K562 (cell line): ENCODE results near the gene NR1D1. TPM values are rescaled to one million over a fixed set of nuclear protein-coding genes. Genes with fewer than 3 reads are reported as not detected.
A peak's percentile ranks its signal among the peaks of the same experiment; 100 is the strongest.

Source experiments
- ATAC-seq: fragments of 200-7000 bp; cut with Tn5 transposase; 3 replicates; pipeline ENCODE4 v1.9.1; 2020; ENCODE audit warnings: moderate library complexity
- BruUV-seq: library from RNA; stranded (reverse); fragments of 400-500 nt; replicated peaks from 2 replicates; lab custom pipeline; 2021; lab: Mats Ljungman, UMichigan
- CTCF ChIA-PET: fragments of 300-600 bp; formaldehyde crosslinking; extraction: SDS; loops from one replicate; lab custom pipeline; 2021; ENCODE audit warnings: low intra/inter-chr PET ratio; lab: Yijun Ruan, JAX
- POLR2A ChIA-PET: fragments of 300-600, 350-650 bp; sonication (Branson Sonifier 250); formaldehyde crosslinking; extraction: SDS; loops from one replicate; lab custom pipeline; 2021; ENCODE audit warnings: antibody characterized with exemption, inconsistent platforms; lab: Yijun Ruan, JAX
- DNase-seq, 4 experiments: peaks; one replicate each; pipeline versions ENCODE4 v3.0.0 to v3.0.0-alpha.2; 2011 to 2018; ENCODE audit warnings: low spot score in 3 of 4, mixed read lengths in 3 of 4; ENCODE audit errors: extremely low read depth in 1 of 4
- FAIRE-seq: peaks from 2 replicates; lab custom pipeline; 2011; peaks lifted over from hg19 to GRCh38; lab: Jason Lieb, UNC
- H2AFZ ChIP-seq: 2 replicates; pipeline ENCODE4 v1.6.0; 2011; ENCODE audit warnings: low read depth, low read length, control low read depth, inconsistent platforms
- H3K27ac ChIP-seq: fragments of 200-600 bp; 3 replicates; pipeline ENCODE4 v1.8.0; 2011; ENCODE audit warnings: low read depth, mild to moderate bottlenecking, control low read depth, inconsistent platforms, low read length, moderate library complexity, mixed read lengths; ENCODE audit errors: extremely low read depth
- H3K27me3 ChIP-seq, 2 experiments: fragments of 300-600 bp in 1 of 2; 2 replicates in 1 of 2; 3 replicates in 1 of 2; pipeline versions ENCODE4 v1.6.0 to v1.8.0; 2011; ENCODE audit warnings: inconsistent platforms in 2 of 2, low read length in 2 of 2, mild to moderate bottlenecking in 1 of 2, mixed read lengths in 1 of 2, moderate library complexity in 1 of 2; ENCODE audit not compliant: control insufficient read depth in 2 of 2, insufficient read depth in 2 of 2
- H3K36me3 ChIP-seq: fragments of 300-600 bp; 3 replicates; pipeline ENCODE4 v1.8.0; 2011; ENCODE audit warnings: mild to moderate bottlenecking, low read length, inconsistent platforms; ENCODE audit not compliant: control insufficient read depth, insufficient read depth
- H3K4me1 ChIP-seq, 2 experiments: fragments of 200-600 bp in 1 of 2; replicated peaks in 1 of 2; 2 replicates in 1 of 2; 3 replicates in 1 of 2; pipeline versions ENCODE4 v1.5.1 to v1.8.0; 2011; ENCODE audit warnings: inconsistent platforms in 2 of 2, low read length in 2 of 2, mild to moderate bottlenecking in 1 of 2, mixed read lengths in 1 of 2, moderate library complexity in 1 of 2; ENCODE audit not compliant: control insufficient read depth in 2 of 2, insufficient read depth in 2 of 2
- H3K4me2 ChIP-seq: 2 replicates; pipeline ENCODE4 v1.6.1; 2011; ENCODE audit warnings: low read length, control low read depth, inconsistent platforms, mixed read lengths; ENCODE audit not compliant: insufficient read depth
- H3K4me3 ChIP-seq: fragments of 200-600 bp; sonication (generic), shearing (Covaris generic); 2 replicates; pipeline ENCODE4 v1.5.1; 2016; ENCODE audit warnings: control low read depth, inconsistent platforms
- H3K79me2 ChIP-seq: fragments of 200-600 bp; 3 replicates; pipeline ENCODE4 v1.8.0; 2011; ENCODE audit warnings: low read length, inconsistent platforms; ENCODE audit not compliant: control insufficient read depth, insufficient read depth
- H3K9ac ChIP-seq, 2 experiments: 2 replicates each; pipeline versions ENCODE4 v1.6.0 to v1.6.1; 2011; ENCODE audit warnings: low read depth in 2 of 2, low read length in 2 of 2, control low read depth in 1 of 2, inconsistent platforms in 1 of 2, mild to moderate bottlenecking in 1 of 2, mixed read lengths in 1 of 2; ENCODE audit not compliant: insufficient read depth in 1 of 2
- H3K9me1 ChIP-seq: one replicate; pipeline ENCODE4 v1.6.0; 2011; ENCODE audit warnings: inconsistent platforms, mild to moderate bottlenecking, low read length, moderate library complexity; ENCODE audit not compliant: control insufficient read depth, insufficient read depth
- H3K9me3 ChIP-seq: replicated peaks from 2 replicates; pipeline ENCODE4 v1.5.1; 2011; ENCODE audit warnings: low read depth, low read length, inconsistent platforms; ENCODE audit not compliant: control insufficient read depth, insufficient read depth
- H4K20me1 ChIP-seq: replicated peaks from 2 replicates; pipeline ENCODE4 v1.6.1; 2011; ENCODE audit warnings: low read length, inconsistent platforms, mixed read lengths; ENCODE audit not compliant: control insufficient read depth, insufficient read depth
- KDM4B ChIP-seq, 2 experiments: fragments of 450-650 bp in 1 of 2; sonication (generic) in 1 of 2; IDR thresholded peaks; 2 replicates each; pipeline ENCODE4 v1.6.1; 2016 to 2017; ENCODE audit warnings: borderline replicate concordance in 2 of 2, antibody characterized with exemption in 1 of 2, low read depth in 1 of 2, mild to moderate bottlenecking in 1 of 2
- MTA1 ChIP-seq: fragments of 450-650 bp; IDR thresholded peaks from 2 replicates; pipeline ENCODE4 v1.6.1; 2017; ENCODE audit warnings: borderline replicate concordance
- NCOA6 ChIP-seq: fragments of 450-650 bp; IDR thresholded peaks from 2 replicates; pipeline ENCODE4 v1.6.1; 2017; ENCODE audit warnings: mild to moderate bottlenecking
- POLR2A ChIP-seq: fragments of 450-650 bp; conservative IDR thresholded peaks from 2 replicates; pipeline ENCODE4 v1.6.1; 2016
- POLR3G ChIP-seq: IDR thresholded peaks from 2 replicates; pipeline ENCODE4 v1.6.1; 2011; ENCODE audit not compliant: insufficient read length, insufficient replicate concordance; ENCODE audit errors: extremely low read depth
- TCF7L2 ChIP-seq: fragments of 150-350 bp; IDR thresholded peaks from 2 replicates; pipeline ENCODE4 v1.6.1; 2016; ENCODE audit warnings: low read depth, mild to moderate bottlenecking, low read length, moderate library complexity
- TFAM ChIP-seq: fragments of 250-450 bp; sonication (Bioruptor Pico); conservative IDR thresholded peaks from 2 replicates; pipeline ENCODE4 v1.5.0; 2021; ENCODE audit warnings: mild to moderate bottlenecking, moderate library complexity
- ZZZ3 ChIP-seq: fragments of 450-650 bp; IDR thresholded peaks from 2 replicates; pipeline ENCODE4 v1.6.1; 2016; ENCODE audit warnings: antibody characterized with exemption, mild to moderate bottlenecking, moderate library complexity
- WGBS: fragments of 100-300 bp; shearing (Covaris generic); methylation state at CpG from one replicate; pipeline ENCODE4 v1.1.6; 2016; ENCODE audit warnings: low coverage, mixed read lengths; ENCODE audit not compliant: insufficient coverage; ENCODE audit errors: missing lambda C conversion rate; 5-methylcytosine and 5-hydroxymethylcytosine counted together
- in situ Hi-C: fragments of 300-500 bp; cut with MboI; formaldehyde crosslinking; loops from 4 replicates; pipeline ENCODE4 v1.15.0; 2018; ENCODE audit warnings: inconsistent platforms, mixed read lengths
- intact Hi-C: fragments of 100-400 bp; cut with micrococcal nuclease; formaldehyde crosslinking; loops from 2 replicates; pipeline ENCODE4 v1.14.2; 2022
- polyA plus RNA-seq, 8 experiments: library from polyadenylated mRNA; depleted of rRNA in 4 of 8; stranded (reverse) in 5 of 8; unstranded in 3 of 8; fragments of >200 nt; fragmentation: Nextera tagmentation in 2 of 8; fragmentation: Illumina TruSeq in 1 of 8; extraction: Ambion mirVana in 2 of 8; extraction: Trizol in 1 of 8; gene quantifications; 2 replicates each; pipeline versions ENCODE4 v1.2.1 to v1.2.3, GENCODE V29; 2011 to 2014; ENCODE audit warnings: inconsistent platforms in 1 of 8, missing spikeins in 1 of 8
- total RNA-seq, 7 experiments: library from RNA; depleted of rRNA in 6 of 7; stranded (reverse); fragments of >200 nt in 6 of 7; fragmentation: Illumina TruSeq in 2 of 7; extraction: Trizol in 2 of 7; gene quantifications; 2 replicates each; pipeline versions ENCODE4 v1.2.1 to v1.2.3, GENCODE V29; 2011 to 2021; ENCODE audit warnings: low replicate concordance in 1 of 7
- TF ChIP-seq, protein P1 (sequence below): sonication (generic); formaldehyde crosslinking; IDR thresholded peaks from 2 replicates; pipeline ENCODE4 v1.8.1; 2022; ENCODE audit warnings: missing genetic modification reagents
- TF ChIP-seq, protein P2 (sequence below): fragments of 250-450 bp; sonication (Bioruptor Pico); IDR thresholded peaks from 2 replicates; pipeline ENCODE4 v1.5.0; 2021; ENCODE audit warnings: mild to moderate bottlenecking, moderate library complexity
- TF ChIP-seq, protein P3 (sequence below): fragments of 450-650 bp; conservative IDR thresholded peaks from 2 replicates; pipeline ENCODE4 v1.6.1; 2016; ENCODE audit warnings: missing genetic modification characterization, low read depth, mild to moderate bottlenecking, missing compliant biosample characterization, moderate library complexity

The NR1D1 gene
- total and polyA plus RNA-seq, 9 of the 15 experiments (the other 6 are each of a cell fraction or from before 2014, with no cell fraction given) = 0.25 to 7.7 (median 0.65) TPM

DNA sequence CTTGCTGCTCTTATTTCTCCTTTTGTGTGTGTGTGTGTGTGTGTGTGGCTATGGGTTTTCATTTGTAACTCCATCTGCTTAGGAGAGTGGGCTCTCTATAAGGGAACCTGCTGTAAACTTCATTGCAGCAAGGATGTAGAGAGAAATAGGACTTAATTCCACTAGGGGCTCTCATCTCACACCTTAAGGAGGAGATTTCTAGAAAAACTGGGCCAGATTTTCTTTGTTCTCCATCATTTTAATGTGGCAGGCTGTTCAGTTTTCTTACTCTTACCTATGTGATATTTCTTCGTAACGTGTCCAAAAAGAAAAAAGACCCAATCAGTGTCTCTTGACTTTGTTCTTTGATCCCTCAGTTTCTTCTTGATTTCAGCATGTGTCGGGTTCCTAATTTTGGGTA, 35.4 kb upstream of the NR1D1 start:
- POLR2A ChIA-PET = interaction anchor here (4.0 kb wide), 1 partner anchor 12 kb away, joined by 23 read pairs; no protein-coding TSS in a partner anchor
- WGBS = 93% methylated on average over 3 of the region's 3 CpGs

DNA sequence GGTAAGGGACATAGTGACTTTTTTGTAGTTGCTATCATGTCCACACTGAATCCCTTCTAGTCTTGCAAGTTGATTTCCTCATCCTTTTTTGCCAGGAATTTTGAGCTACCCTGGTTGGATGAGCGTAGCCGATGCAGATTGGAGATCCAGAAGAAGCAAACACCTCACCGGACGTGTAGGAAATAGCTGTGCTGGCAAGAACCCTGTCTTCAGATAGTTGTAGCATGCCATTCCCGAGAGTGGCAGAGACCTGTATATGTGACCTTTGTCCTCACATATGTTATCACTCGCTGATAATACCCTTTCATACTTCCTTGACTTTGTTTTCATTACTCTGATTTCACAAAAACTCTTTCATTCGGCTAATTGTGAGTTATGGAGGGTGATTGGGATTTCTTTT, 33.8 kb upstream of the NR1D1 start:
- CTCF ChIA-PET = no interaction called here
- H3K27me3 ChIP-seq = no peaks in the 10 kb centered on the region
- POLR2A ChIA-PET = interaction anchor here (0.8 to 4.0 kb wide), 6 partner anchors 10 to 31 kb away, joined by 3 to 23 read pairs (median 3); no protein-coding TSS in a partner anchor
- no peaks in the 10 kb centered on the region for H4K20me1 ChIP-seq
- H3K9me1 ChIP-seq = no peaks in the 10 kb centered on the region
- intact Hi-C loops = no loop called here
- no peaks in the 10 kb centered on the region for H3K9me3 ChIP-seq
- H3K36me3 ChIP-seq = peaks cover 84% of the 10 kb centered on the region
- no TSS peak for BruUV-seq
- H3K79me2 ChIP-seq = peaks cover 19% of the 10 kb centered on the region
- in situ Hi-C loops = no loop called here
- no peak overlapping the region for H3K9ac ChIP-seq
- H3K4me1 ChIP-seq = peaks cover 2 to 8% of the 10 kb centered on the region in 2 experiments; a peak in 4 of 5 replicates
- ATAC-seq = no peak
- no peak for DNase-seq
- H3K4me2 ChIP-seq = no peak overlapping the region
- H3K27ac ChIP-seq = no peak overlapping the region
- 81% methylated on average over 7 of the region's 7 CpGs for WGBS
- H2AFZ ChIP-seq = no peak overlapping the region
- FAIRE-seq = no peak
- no peak overlapping the region for H3K4me3 ChIP-seq
- TF ChIP-seq, protein P1, sequence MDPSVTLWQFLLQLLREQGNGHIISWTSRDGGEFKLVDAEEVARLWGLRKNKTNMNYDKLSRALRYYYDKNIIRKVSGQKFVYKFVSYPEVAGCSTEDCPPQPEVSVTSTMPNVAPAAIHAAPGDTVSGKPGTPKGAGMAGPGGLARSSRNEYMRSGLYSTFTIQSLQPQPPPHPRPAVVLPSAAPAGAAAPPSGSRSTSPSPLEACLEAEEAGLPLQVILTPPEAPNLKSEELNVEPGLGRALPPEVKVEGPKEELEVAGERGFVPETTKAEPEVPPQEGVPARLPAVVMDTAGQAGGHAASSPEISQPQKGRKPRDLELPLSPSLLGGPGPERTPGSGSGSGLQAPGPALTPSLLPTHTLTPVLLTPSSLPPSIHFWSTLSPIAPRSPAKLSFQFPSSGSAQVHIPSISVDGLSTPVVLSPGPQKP (CRISPR knock-in tag) = no peak
- TF ChIP-seq MTA1 (no peak), POLR3G (no peak), ZZZ3 (no peak), KDM4B (IDR thresholded peaks at IDR 0.05; ENCODE audit: borderline replicate concordance in 2 of 2, low read depth in 1 of 2) (no peak), TCF7L2 (no peak), TFAM (CRISPR knock-in tag) (no peak)
- TF ChIP-seq, protein P2, sequence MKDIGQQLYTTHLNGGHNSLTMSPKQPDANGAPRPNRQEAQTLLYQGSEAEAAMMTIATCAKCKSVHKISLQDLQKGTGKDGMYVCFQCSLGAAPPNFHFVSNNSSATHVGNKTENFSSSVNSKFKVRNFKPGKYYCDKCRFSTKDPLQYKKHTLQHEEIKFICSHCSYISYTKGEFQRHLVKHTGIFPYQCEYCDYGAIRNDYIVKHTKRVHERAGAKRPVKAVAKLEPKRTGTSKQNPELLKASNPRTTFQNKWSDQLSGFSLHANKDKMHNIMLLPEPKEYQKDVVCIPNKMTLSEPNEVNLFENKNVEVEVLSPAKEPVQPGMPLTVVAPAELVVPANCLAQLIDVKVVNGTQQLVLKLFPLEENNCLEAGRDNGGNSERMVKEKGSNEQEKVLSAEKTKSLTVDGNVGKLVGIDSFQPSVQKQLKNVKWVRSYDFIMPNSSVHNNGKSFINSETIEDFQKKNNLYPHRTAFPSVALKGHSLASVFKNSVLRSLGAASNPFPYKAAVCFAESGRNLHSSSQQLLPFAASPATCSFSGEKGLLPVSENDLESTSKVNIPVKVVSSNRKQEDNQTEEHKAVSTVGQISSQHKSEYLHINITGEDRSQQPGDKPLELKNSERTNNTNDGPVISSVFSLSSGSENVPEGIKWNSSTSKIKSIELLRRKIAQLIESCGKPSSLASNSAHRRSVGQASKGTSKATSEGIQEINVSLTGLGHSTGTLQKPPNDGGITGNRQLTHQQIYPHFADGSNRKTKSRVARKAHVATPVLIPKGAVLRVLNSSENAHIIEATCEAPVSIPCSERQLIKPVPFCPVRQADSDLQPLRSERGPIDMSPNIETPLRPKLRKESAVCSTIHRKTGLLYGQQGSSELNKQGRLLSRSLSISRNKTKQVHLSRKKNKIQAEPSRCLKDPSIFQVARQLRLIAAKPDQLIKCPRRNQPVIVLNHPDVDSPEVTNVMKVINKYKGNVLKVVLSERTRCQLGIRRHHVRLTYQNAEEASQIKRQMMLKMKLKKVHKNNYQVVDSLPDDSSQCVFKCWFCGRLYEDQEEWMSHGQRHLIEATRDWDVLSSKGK (CRISPR knock-in tag) = no peak
- TF ChIP-seq, protein P3, sequence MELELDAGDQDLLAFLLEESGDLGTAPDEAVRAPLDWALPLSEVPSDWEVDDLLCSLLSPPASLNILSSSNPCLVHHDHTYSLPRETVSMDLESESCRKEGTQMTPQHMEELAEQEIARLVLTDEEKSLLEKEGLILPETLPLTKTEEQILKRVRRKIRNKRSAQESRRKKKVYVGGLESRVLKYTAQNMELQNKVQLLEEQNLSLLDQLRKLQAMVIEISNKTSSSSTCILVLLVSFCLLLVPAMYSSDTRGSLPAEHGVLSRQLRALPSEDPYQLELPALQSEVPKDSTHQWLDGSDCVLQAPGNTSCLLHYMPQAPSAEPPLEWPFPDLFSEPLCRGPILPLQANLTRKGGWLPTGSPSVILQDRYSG (tag) = no peak

More for the DNA sequence above, 35.4 kb upstream of the NR1D1 start:
- peaks cover 68% of the 10 kb centered on the region for H3K36me3 ChIP-seq
- H3K4me1 ChIP-seq = peaks cover 6 to 11% of the 10 kb centered on the region in 2 experiments; a peak in 4 of 5 replicates
- H4K20me1 ChIP-seq = no peaks in the 10 kb centered on the region
- no peak overlapping the region for H3K27ac ChIP-seq
- H3K79me2 ChIP-seq = peaks cover 27% of the 10 kb centered on the region
- BruUV-seq = no TSS peak
- no peaks in the 10 kb centered on the region for H3K9me1 ChIP-seq
- no peak overlapping the region for H2AFZ ChIP-seq
- H3K9me3 ChIP-seq = no peaks in the 10 kb centered on the region
- FAIRE-seq (no peak), ATAC-seq (no peak), DNase-seq (no peak)
- intact Hi-C loops = no loop called here
- H3K27me3 ChIP-seq = no peaks in the 10 kb centered on the region
- H3K9ac ChIP-seq = no peak overlapping the region
- in situ Hi-C loops = no loop called here
- H3K4me3 ChIP-seq = no peak overlapping the region
- H3K4me2 ChIP-seq = no peak overlapping the region
- CTCF ChIA-PET = no interaction called here
- 0 out of 2 replicates have a peak, but pooled peaks have one; percentile 2 for TF ChIP-seq POLR2A
- no peak for TF ChIP-seq NCOA6
